HTERT RPE-1 (cell line): Measurements from ENCODE around the gene DLG2.
"Not testable (repeated sequence)": the region's sequence is repeated elsewhere in the genome, so short reads cannot be mapped to it uniquely, and the experiment has no call there.

Source experiments
- in situ Hi-C: fragments of 300-500 bp; cut with MboI; formaldehyde crosslinking; loops from 4 replicates; pipeline ENCODE4 v1.14.3; 2020; ENCODE audit warnings: low sequenced_read_pairs

The DLG2 gene

GRCh38 chr11:85247797-85248196, 379.3 kb downstream of the DLG2 start:
- in situ Hi-C loops: no loop called here

GRCh38 chr11:85238906-85239305, 388.2 kb downstream of the DLG2 start:
- in situ Hi-C loops: no loop called here

GRCh38 chr11:85238038-85238437, 389.1 kb downstream of the DLG2 start:
- in situ Hi-C loops: not testable (repeated sequence)

GRCh38 chr11:85236211-85236610, 390.9 kb downstream of the DLG2 start:
- in situ Hi-C loops: no loop called here

GRCh38 chr11:85232559-85232958, 394.6 kb downstream of the DLG2 start:
- in situ Hi-C loops: no loop called here

- in situ Hi-C loops: no loop called here
Measured at GRCh38 chr11:85231588-85231987, 395.6 kb downstream of the DLG2 start.

GRCh38 chr11:85229723-85230122, 397.4 kb downstream of the DLG2 start:
- in situ Hi-C loops: not testable (repeated sequence)

GRCh38 chr11:85196968-85197367, 430.2 kb downstream of the DLG2 start:
- in situ Hi-C loops: no loop called here

- in situ Hi-C loops: no loop called here
Measured at GRCh38 chr11:85195934-85196333, 431.2 kb downstream of the DLG2 start.

- in situ Hi-C loops: no loop called here
Measured at GRCh38 chr11:85187992-85188391, 439.2 kb downstream of the DLG2 start.

GRCh38 chr11:85184721-85185120, 442.4 kb downstream of the DLG2 start:
- in situ Hi-C loops: no loop called here

- in situ Hi-C loops: no loop called here
Measured at GRCh38 chr11:85182441-85183387, 444.4 kb downstream of the DLG2 start.

- in situ Hi-C loops: no loop called here
Measured at GRCh38 chr11:85180528-85180927, 446.6 kb downstream of the DLG2 start.

- in situ Hi-C loops: no loop called here
Measured at GRCh38 chr11:85171648-85172257, 455.4 kb downstream of the DLG2 start.

- in situ Hi-C loops: no loop called here
Measured at GRCh38 chr11:85170184-85170583, 457.0 kb downstream of the DLG2 start.

GRCh38 chr11:85167471-85167870, 459.7 kb downstream of the DLG2 start:
- in situ Hi-C loops: no loop called here

- in situ Hi-C loops: no loop called here
Measured at GRCh38 chr11:85167038-85167437, 460.1 kb downstream of the DLG2 start.

GRCh38 chr11:85165819-85166218, 461.3 kb downstream of the DLG2 start:
- in situ Hi-C loops: no loop called here

- in situ Hi-C loops: no loop called here
Measured at GRCh38 chr11:85164743-85165142, 462.4 kb downstream of the DLG2 start.

GRCh38 chr11:85154294-85154693, 472.9 kb downstream of the DLG2 start:
- in situ Hi-C loops: no loop called here

GRCh38 chr11:85137597-85137996, 489.5 kb downstream of the DLG2 start:
- in situ Hi-C loops: no loop called here

GRCh38 chr11:85133636-85134035, 493.5 kb downstream of the DLG2 start:
- in situ Hi-C loops: no loop called here
